Sciatic nerve (tissue), 2 donors: ENCODE data around the gene RHAG. TPM values are rescaled to one million over a fixed set of nuclear protein-coding genes. Genes with fewer than 3 reads are reported as not detected.
A peak's percentile ranks its signal among the peaks of the same experiment; 100 is the strongest.

Experiments used
- ATAC-seq: fragments of 200-7000 bp; cut with Tn5 transposase; one replicate; pipeline ENCODE4 v1.9.1; 2020; ENCODE audit warnings: mild to moderate bottlenecking, moderate library complexity
- DNase-seq: peaks from one replicate; pipeline ENCODE4 v3.0.0-alpha.2; 2020; ENCODE audit warnings: low spot score
- intact Hi-C: fragments of 100-400 bp; cut with DNase I; formaldehyde crosslinking; loops from one replicate; pipeline ENCODE4 v1.14.2; 2022
- total RNA-seq: library from RNA; stranded (reverse); fragmentation: NEBNext Ultra II Directional; extraction: Animal tissue kit (Norgen Biotek cat#: 25700); gene quantifications from one replicate; pipeline ENCODE4 v1.2.1, GENCODE V29; 2021
- donor health status: DM: no; HTN: no; CAD: no.
- donor health status: DM: no; HTN: no; CAD: no.

RHAG gene
- total RNA-seq, 1 donor from 2014 or later = 2.9 TPM

- intact Hi-C loops = no loop called here
- DNase-seq (no peak), ATAC-seq (no peak)
Observed at GRCh38 chr6:49579649-49580048, 57.0 kb downstream of the RHAG start.

DNA sequence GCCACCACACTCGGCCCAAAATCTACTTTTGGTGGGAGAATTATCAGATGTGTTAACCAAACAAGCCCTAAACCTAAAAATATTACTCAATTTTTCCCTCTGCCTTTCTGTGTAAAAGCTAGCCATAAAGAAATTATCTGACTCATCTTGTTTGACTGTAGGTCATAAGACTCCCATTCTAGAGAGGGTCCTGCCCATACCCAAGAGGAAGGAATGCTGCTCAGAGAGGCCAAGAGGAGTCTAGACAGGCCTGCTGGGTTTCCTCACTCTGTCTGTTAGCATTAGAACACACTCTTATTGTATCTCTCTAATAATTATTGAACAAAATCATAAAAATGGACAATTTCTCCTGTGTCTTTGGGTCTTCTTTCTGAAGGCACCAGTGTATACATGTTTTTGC, 60.0 kb downstream of the RHAG start:
- intact Hi-C loops = no loop called here
- no peak for ATAC-seq

GRCh38 chr6:49570474-49571079, 66.1 kb downstream of the RHAG start:
- ATAC-seq = peak; percentile 65
- intact Hi-C loops = no loop called here
- DNase-seq = no peak

More for the DNA sequence above, 60.0 kb downstream of the RHAG start:
- no peak for DNase-seq

- DNase-seq = no peak
- intact Hi-C loops = no loop called here
- ATAC-seq = no peak
Observed at GRCh38 chr6:49565855-49566254, 70.8 kb downstream of the RHAG start.

- DNase-seq (no peak), ATAC-seq (no peak)
- intact Hi-C loops = no loop called here
Observed at GRCh38 chr6:49565261-49565660, 71.4 kb downstream of the RHAG start.

- intact Hi-C loops = no loop called here
- ATAC-seq = no peak
- no peak for DNase-seq
Observed at GRCh38 chr6:49564552-49564951, 72.1 kb downstream of the RHAG start.

DNA sequence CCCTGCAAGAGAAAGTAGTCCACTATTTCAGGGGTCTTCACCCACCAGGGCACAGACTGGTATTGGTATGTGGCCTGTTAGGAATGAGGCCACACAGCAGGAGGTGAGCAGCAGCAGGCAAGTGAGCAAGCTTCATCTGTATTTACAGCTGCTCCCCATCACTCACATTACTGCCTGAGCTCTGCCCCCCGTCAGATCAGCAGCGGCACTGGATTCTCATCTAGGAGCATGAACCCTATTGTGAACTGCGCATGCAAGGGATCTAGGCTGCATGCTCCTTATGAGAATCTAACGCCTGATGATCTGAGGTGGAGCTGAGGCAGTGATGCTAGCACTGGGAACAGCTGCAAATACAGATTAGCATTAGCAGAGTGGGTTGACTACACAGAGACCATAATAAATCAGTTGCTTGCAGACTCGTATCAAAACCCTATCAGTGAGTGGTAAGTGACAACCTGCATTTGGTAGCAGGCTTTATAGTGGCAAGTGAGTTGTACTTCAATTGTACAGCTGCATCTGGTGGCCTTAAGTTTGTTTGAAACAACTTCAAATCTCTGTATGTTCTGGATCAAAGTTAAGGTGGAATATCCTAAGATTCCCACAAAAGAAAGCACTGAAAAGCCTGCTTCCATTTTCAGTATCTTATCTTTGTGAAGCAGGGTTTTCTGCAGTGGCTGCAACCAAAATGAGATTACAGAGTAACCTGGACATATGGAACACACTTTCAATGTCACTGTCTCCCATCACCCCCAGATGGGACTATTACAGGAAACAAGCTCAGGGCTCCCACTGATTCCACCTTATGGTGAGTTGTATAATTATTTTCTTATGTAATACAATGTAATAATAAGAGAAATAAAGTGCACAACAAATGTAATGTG, 73.4 kb downstream of the RHAG start:
- ATAC-seq (no peak), DNase-seq (no peak)
- intact Hi-C loops = no loop called here

DNA sequence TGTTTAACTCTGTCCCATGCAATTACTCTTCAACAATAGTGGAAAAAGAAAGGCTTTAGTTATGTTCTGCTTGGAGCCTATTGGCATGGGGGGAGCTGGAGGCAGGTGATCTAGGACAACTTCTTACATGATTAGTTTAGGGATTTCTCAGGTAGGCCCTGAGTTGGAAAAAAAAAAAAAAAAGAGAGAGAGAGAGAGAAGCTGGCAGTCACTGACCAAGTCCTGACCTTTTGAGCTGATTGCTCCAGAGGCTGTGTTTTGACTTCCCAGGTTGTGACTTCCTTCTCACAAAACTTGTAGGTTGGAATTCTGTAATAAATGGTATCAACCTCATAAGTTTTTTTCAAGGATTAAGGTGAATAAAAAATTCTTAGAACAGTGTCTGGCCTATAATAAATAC, 78.4 kb downstream of the RHAG start:
- no peak for DNase-seq
- intact Hi-C loops = no loop called here

DNA sequence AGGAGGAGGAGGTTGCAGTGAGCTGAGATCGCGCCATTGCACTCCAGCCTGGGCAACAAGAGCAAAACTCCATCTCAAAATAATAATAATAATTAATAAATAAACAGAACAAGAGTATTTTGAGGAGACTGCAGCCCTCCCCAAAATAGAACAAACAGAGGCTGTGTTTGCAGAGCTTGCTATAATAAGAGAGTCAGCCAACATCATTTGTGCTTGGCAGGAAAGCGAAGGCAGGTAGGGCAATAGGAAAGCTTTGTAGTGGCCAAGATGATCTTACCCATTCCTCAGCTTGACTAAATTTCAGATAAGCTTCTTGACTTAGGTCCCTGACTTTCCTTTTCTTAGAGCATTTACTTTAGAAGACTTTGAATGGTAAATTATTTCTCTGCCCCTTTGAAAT, 79.5 kb downstream of the RHAG start:
- DNase-seq (no peak), ATAC-seq (no peak)
- intact Hi-C loops = no loop called here

More for the DNA sequence above, 78.4 kb downstream of the RHAG start:
- ATAC-seq = no peak

DNA sequence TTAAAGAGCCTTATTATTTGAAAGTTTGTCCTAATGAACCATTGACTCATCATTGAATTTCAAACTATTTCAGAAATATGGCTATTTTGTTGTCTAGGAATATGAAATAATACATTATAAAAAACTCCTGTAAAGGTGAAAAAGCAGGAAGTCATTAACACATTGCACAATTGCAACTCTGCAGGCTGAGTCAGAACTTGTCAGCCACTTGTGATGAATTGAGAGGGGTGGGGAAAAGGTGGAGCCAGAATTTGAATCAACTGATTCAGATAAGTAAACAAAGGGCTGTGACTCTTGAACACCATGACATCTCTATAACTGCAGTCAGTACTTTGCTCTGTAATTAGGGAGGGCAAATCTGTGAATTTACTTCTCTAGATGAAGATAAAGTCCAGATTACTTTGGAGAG, 80.2 kb downstream of the RHAG start:
- intact Hi-C loops = no loop called here
- DNase-seq = no peak
- no peak for ATAC-seq

GRCh38 chr6:49555951-49556350, 80.7 kb downstream of the RHAG start:
- intact Hi-C loops = no loop called here
- no peak for DNase-seq
- ATAC-seq = no peak

Other genes with a start within 250 kb of the RHAG start
- gene MMUT, start 173.6 kb downstream of the RHAG start, total RNA-seq = 22.7 TPM
- 5.0 TPM for gene CENPQ, start 173.5 kb downstream of the RHAG start, total RNA-seq
- gene GLYATL3, start 136.9 kb downstream of the RHAG start, total RNA-seq = not detected
- 7.6 TPM for gene C6orf141, start 86.2 kb downstream of the RHAG start, total RNA-seq
- not detected for gene CRISP2, start 76.7 kb upstream of the RHAG start, total RNA-seq
- gene CRISP3, start 107.5 kb upstream of the RHAG start, total RNA-seq = 1.1 TPM
- gene PGK2, start 150.4 kb upstream of the RHAG start, total RNA-seq = not detected
- gene CRISP1, start 229.7 kb upstream of the RHAG start, total RNA-seq = not detected